SJCRH30 (cell line): Measurements from ENCODE around the gene IGFBPL1. TPM values are rescaled to one million over a fixed set of nuclear protein-coding genes. Genes with fewer than 3 reads are reported as not detected.
"Not testable (repeated sequence)": the region's sequence is repeated elsewhere in the genome, so short reads cannot be mapped to it uniquely, and the experiment has no call there.

ENCODE experiments used
- DNase-seq, 2 experiments: peaks; one replicate each; pipeline ENCODE4 v3.0.0-alpha.2; 2015 to 2020
- H3K27ac ChIP-seq: fragments of 250-450 bp; sonication (Bioruptor Pico); 2 replicates; pipeline ENCODE4 v1.5.1; 2020; ENCODE audit warnings: mild to moderate bottlenecking, moderate library complexity
- H3K27me3 ChIP-seq: fragments of 250-450 bp; sonication (Bioruptor Pico); 2 replicates; pipeline ENCODE4 v1.5.1; 2020; ENCODE audit warnings: mild to moderate bottlenecking, moderate library complexity
- H3K36me3 ChIP-seq: fragments of 250-450 bp; sonication (Bioruptor Pico); 2 replicates; pipeline ENCODE4 v1.5.1; 2020; ENCODE audit warnings: mild to moderate bottlenecking, moderate library complexity
- H3K4me1 ChIP-seq: fragments of 250-450 bp; sonication (Bioruptor Pico); 2 replicates; pipeline ENCODE4 v1.5.1; 2020; ENCODE audit warnings: mild to moderate bottlenecking, moderate library complexity
- H3K4me3 ChIP-seq: fragments of 250-450 bp; sonication (Bioruptor Pico); 2 replicates; pipeline ENCODE4 v1.5.1; 2020; ENCODE audit warnings: mild to moderate bottlenecking, moderate library complexity
- H3K9me3 ChIP-seq: fragments of 250-450 bp; sonication (Bioruptor Pico); replicated peaks from 2 replicates; pipeline ENCODE4 v1.5.1; 2020; ENCODE audit warnings: mild to moderate bottlenecking, moderate library complexity
- total RNA-seq: library from RNA; depleted of rRNA; stranded (reverse); fragments of >200 nt; shearing (Covaris generic); gene quantifications from 2 replicates; pipeline ENCODE4 v1.2.3, GENCODE V29; 2014

The IGFBPL1 gene
- total RNA-seq, 1 experiment from 2014 or later = 42.3 TPM

DNA sequence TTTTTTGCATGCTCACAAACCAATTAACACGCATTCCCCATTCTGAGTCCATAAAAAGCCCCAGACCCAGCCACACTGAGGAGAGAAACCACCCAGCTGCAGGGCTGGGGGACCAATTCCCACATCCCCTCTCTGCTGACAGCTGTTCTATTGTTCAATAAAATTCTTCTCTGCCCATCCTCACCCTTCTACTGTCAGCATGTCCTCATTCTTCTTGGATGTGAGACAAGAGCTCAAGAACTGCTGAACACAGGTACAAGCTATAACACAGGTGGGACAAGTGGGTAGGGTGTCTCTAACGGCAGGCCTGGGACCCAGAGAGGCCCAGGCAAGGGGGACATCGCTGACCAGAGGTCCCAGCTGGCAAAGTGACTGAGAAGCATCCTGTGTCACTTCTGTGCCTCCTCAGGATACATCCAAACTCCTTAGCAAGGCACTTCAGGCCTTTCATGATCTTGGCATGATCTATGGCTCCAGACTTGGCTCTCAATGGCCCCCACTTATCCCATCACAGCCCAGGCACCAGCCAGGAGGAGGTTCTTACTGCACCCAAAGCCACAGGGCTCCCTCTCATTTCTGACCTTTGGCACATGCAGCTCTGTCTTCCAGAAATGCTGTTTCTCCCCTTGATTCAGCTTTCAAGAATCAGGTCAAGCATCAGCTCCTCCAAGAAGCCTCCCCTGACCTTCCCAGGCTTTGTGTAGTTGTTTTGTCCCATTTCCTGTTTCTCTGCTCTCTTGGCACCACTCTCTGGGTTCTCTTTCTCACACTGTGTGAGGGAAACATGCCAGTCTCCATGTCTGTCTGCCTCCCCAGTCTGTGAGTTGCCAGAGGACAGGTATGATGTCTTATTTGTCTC, 39.0 kb downstream of the IGFBPL1 start:
- H3K27ac ChIP-seq = peak overlapping the region; percentile 93
- H3K4me3 ChIP-seq = no peak overlapping the region
- peaks cover 90% of the 10 kb centered on the region for H3K4me1 ChIP-seq

DNA sequence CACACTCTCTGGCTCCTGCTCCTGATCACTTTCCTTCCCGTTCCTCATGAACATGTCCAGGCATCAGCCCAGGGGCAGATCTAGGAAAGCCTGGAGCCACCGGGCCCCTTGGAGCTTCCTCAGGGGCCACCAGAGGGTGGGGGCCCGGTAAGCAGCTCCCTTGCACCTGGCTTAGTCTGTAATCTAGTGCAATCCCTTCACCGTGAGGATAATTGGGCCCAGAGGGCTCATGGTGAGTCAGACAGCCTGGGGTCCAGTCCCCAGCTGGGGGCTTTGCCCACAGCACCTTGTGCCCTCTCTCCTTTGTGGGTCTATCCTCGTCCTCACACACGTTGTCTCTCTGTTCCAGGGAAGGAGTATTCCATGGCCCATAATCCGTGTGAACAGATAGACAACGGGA, 42.1 kb downstream of the IGFBPL1 start:
- no peak overlapping the region for H3K4me3 ChIP-seq
- H3K4me1 ChIP-seq = peaks cover 72% of the 10 kb centered on the region
- peaks cover 8% of the 10 kb centered on the region for H3K9me3 ChIP-seq
- DNase-seq = peak in 1 of 2 experiments; percentile 62
- no peaks in the 10 kb centered on the region for H3K27me3 ChIP-seq
- H3K36me3 ChIP-seq = no peaks in the 10 kb centered on the region
- H3K27ac ChIP-seq = peak overlapping the region; percentile 93

More for the DNA sequence above, 39.0 kb downstream of the IGFBPL1 start:
- peaks cover 8% of the 10 kb centered on the region for H3K9me3 ChIP-seq
- no peaks in the 10 kb centered on the region for H3K36me3 ChIP-seq
- DNase-seq = no peak
- no peaks in the 10 kb centered on the region for H3K27me3 ChIP-seq

- peaks cover 62% of the 10 kb centered on the region for H3K4me1 ChIP-seq
- no peaks in the 10 kb centered on the region for H3K27me3 ChIP-seq
- H3K36me3 ChIP-seq = no peaks in the 10 kb centered on the region
- H3K4me3 ChIP-seq = no peak overlapping the region
- peak overlapping the region; percentile 93 for H3K27ac ChIP-seq
- DNase-seq = peak; percentile 67 to 80
- H3K9me3 ChIP-seq = peaks cover 8% of the 10 kb centered on the region
Measured at GRCh38 chr9:38380872-38381534, 43.3 kb downstream of the IGFBPL1 start.

DNA sequence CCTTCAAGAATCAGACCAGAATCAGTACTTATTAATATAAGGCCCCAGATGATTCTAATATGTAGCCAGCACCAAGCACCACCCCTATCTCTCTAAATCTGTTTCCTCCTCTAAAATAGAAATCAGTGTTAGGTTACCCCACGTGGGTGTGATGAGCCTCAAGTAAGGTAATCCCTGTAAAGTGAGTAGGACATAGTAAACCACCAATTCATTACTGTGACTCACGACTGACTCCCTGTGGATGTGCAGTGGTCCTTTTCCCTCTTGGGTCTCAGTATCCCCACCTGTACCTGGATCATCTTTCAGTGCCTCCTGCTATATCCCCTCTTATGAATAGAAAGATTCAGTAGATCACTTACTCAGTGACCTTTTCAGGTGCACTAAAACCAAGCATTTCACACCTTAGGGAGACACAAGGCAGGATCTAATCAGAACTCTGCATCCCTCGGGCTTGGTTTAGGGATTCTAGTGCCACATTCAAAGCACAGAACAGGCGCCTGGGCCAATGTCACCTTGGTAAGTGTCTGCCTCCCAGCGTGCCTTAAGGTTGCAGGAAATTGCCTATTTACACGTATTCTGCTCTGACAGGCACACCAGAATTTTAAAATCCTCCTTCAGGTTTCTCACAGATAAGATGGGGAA, 43.9 kb downstream of the IGFBPL1 start:
- Histone ChIP-seq H3K36me3 (no peaks in the 10 kb centered on the region), H3K4me1 (peaks cover 56% of the 10 kb centered on the region), H3K27ac (peak overlapping the region; percentile 93), H3K27me3 (no peaks in the 10 kb centered on the region), H3K9me3 (peaks cover 8% of the 10 kb centered on the region), H3K4me3 (no peak overlapping the region)
- DNase-seq = peak; percentile 35 to 74

GRCh38 chr9:38377336-38378083, 46.7 kb downstream of the IGFBPL1 start:
- not testable (repeated sequence) for H3K27ac ChIP-seq, H3K9me3 ChIP-seq, H3K4me3 ChIP-seq, H3K36me3 ChIP-seq, H3K27me3 ChIP-seq, DNase-seq
- peaks cover 39% of the 10 kb centered on the region for H3K4me1 ChIP-seq

DNA sequence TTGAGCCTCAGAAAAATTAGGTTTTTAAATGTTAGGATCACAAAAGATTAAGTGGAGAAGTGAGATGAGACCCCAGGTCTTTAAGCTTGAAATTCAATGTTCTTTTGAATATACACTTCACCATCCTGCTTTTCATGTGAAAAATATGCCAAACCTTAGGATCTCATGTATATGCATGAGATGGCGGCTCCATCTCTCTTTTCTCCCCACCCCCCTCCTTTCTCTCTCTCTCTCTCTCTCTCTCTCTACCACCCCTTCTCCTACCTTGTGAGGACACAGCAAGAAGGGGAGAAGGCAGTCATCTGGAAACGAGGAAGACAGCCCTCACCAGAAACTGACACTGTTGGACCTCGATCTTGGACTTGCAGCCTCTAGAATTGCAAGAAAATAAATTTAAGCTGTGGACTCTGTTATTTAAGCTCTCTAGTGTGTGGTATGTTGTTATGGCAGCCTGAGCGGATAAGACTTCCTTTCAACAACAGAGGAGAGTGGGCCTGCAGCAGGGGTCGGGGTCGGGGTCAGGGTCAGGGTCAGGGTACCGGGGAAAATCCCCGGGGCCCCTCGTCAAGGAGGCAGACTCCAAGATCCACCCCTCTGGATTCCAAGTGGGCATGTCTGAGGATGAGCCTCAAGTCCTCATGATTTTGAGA, 48.1 kb downstream of the IGFBPL1 start:
- DNase-seq = no peak
- Histone ChIP-seq H3K4me1 (peaks cover 29% of the 10 kb centered on the region), H3K9me3 (no peaks in the 10 kb centered on the region)

GRCh38 chr9:38375572-38375963, 48.7 kb downstream of the IGFBPL1 start:
- Histone ChIP-seq H3K27me3 (no peaks in the 10 kb centered on the region), H3K4me1 (peaks cover 23% of the 10 kb centered on the region), H3K27ac (no peak overlapping the region), H3K9me3 (no peaks in the 10 kb centered on the region), H3K36me3 (no peaks in the 10 kb centered on the region), H3K4me3 (no peak overlapping the region)
- DNase-seq = no peak

More for the DNA sequence above, 48.1 kb downstream of the IGFBPL1 start:
- Histone ChIP-seq H3K27ac (no peak overlapping the region), H3K36me3 (no peaks in the 10 kb centered on the region), H3K27me3 (no peaks in the 10 kb centered on the region), H3K4me3 (no peak overlapping the region)

- Histone ChIP-seq H3K27ac (no peak overlapping the region), H3K4me1 (peaks cover 17% of the 10 kb centered on the region), H3K4me3 (no peak overlapping the region), H3K9me3 (no peaks in the 10 kb centered on the region), H3K36me3 (no peaks in the 10 kb centered on the region), H3K27me3 (no peaks in the 10 kb centered on the region)
- no peak for DNase-seq
Measured at GRCh38 chr9:38374847-38375571, 49.2 kb downstream of the IGFBPL1 start.

GRCh38 chr9:38373679-38374078, 50.6 kb downstream of the IGFBPL1 start:
- no peaks in the 10 kb centered on the region for H3K36me3 ChIP-seq
- no peak for DNase-seq
- H3K27me3 ChIP-seq = no peaks in the 10 kb centered on the region
- H3K4me1 ChIP-seq = peaks cover 13% of the 10 kb centered on the region
- no peak overlapping the region for H3K4me3 ChIP-seq
- no peaks in the 10 kb centered on the region for H3K9me3 ChIP-seq
- H3K27ac ChIP-seq = no peak overlapping the region

- Histone ChIP-seq H3K9me3 (no peaks in the 10 kb centered on the region), H3K27me3 (no peaks in the 10 kb centered on the region), H3K4me1 (peaks cover 13% of the 10 kb centered on the region), H3K27ac (peak overlapping the region; percentile 28; the same call in 1 of the 2 replicates), H3K36me3 (no peaks in the 10 kb centered on the region), H3K4me3 (no peak overlapping the region)
- peak; percentile 46 to 56 for DNase-seq
Measured at GRCh38 chr9:38372762-38373619, 51.3 kb downstream of the IGFBPL1 start.

DNA sequence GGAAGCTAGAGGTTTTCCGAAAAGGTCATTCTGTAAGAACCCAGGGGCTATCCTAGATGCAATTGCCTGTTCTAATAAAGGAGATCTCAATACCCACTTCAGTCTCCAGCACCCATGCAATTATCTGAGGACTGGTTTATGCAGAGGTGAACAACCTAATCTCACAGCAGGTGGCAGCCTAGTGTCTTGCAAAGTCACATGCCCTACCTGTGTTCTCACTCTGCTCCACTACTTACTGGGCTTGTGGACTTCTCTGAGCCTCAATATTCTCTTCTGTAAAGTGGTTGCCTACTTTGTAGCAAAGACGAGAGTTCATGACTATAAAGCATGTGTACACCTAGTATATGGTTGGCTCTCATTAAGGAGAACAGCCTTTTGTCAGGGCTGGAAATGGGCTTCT, 52.8 kb downstream of the IGFBPL1 start:
- no peaks in the 10 kb centered on the region for H3K27me3 ChIP-seq
- no peak overlapping the region for H3K27ac ChIP-seq
- no peaks in the 10 kb centered on the region for H3K36me3 ChIP-seq
- H3K9me3 ChIP-seq = no peaks in the 10 kb centered on the region
- DNase-seq = peak; percentile 39 to 59
- H3K4me3 ChIP-seq = no peak overlapping the region
- peaks cover 13% of the 10 kb centered on the region for H3K4me1 ChIP-seq

DNA sequence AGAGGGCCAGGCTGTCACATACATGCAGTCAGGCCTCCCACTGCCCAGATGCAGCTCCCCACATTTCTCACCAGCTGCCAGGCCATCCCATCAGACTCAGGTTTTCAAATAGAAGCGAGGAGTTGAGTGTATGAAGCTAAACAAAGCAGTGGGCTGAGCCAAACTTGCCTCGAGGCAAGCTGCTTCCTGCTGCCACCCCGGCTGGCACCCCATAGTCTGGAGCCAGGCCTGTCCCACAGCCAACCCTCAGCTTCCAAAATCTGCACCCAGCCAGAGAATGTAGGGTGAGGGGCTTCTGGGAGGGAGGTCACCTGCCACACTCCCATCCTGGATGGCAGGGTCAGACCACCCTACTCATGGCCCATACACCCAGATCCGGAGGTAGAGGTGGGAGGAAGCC, 54.1 kb downstream of the IGFBPL1 start:
- DNase-seq = no peak
- no peaks in the 10 kb centered on the region for H3K9me3 ChIP-seq
- H3K27ac ChIP-seq = no peak overlapping the region
- peaks cover 11% of the 10 kb centered on the region for H3K4me1 ChIP-seq
- no peaks in the 10 kb centered on the region for H3K36me3 ChIP-seq
- H3K4me3 ChIP-seq = no peak overlapping the region
- H3K27me3 ChIP-seq = no peaks in the 10 kb centered on the region

DNA sequence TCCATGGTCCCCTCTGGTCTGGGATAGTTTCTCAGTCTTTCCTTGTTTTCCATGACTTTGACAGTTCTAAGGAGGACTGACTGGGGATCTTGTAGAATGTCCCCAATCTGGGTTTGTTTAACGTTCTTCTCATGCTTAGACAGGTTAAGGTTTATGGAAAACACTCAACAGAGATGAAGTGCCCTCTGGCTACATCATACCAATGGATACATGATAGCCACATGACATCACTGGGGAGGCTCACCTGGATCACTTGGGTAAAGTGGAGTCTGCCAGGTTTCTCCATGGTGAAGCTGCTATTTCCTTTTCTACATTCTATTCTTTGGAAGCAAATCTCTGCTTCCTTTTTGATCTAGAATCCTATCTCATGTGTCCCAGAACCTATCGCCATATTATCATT, 55.5 kb downstream of the IGFBPL1 start:
- no peak for DNase-seq
- no peaks in the 10 kb centered on the region for H3K9me3 ChIP-seq
- no peak overlapping the region for H3K4me3 ChIP-seq
- peaks cover 11% of the 10 kb centered on the region for H3K4me1 ChIP-seq
- no peak overlapping the region for H3K27ac ChIP-seq
- no peaks in the 10 kb centered on the region for H3K36me3 ChIP-seq
- H3K27me3 ChIP-seq = no peaks in the 10 kb centered on the region
